HepG2 (cell line): ENCODE measurements around the gene ZNF446. TPM values are rescaled to one million over a fixed set of nuclear protein-coding genes. Genes with fewer than 3 reads are reported as not detected.
A peak's percentile ranks its signal among the peaks of the same experiment; 100 is the strongest.

Experiments used
- HMGXB3 ChIP-seq: sonication (generic); formaldehyde crosslinking; IDR thresholded peaks from 2 replicates; pipeline ENCODE4 v1.4.0; 2020; ENCODE audit warnings: missing genetic modification reagents, borderline replicate concordance
- JUN ChIP-seq: sonication (generic); formaldehyde crosslinking; IDR thresholded peaks from 2 replicates; pipeline ENCODE4 v1.4.0; 2020; ENCODE audit warnings: mild to moderate bottlenecking, missing genetic modification reagents
- KLF16 ChIP-seq, 2 experiments: sonication (generic) in 1 of 2; formaldehyde crosslinking in 1 of 2; IDR thresholded peaks; 2 replicates each; pipeline versions ENCODE4 v1.6.1 to v1.8.0; 2016 to 2023; ENCODE audit warnings: missing genetic modification reagents in 2 of 2, missing compliant biosample characterization in 1 of 2
- KMT2B ChIP-seq: IDR thresholded peaks from 2 replicates; pipeline ENCODE4 v1.6.1; 2016; ENCODE audit warnings: missing genetic modification reagents, missing compliant biosample characterization
- MEIS2 ChIP-seq: sonication (generic); formaldehyde crosslinking; IDR thresholded peaks from 2 replicates; pipeline ENCODE4 v1.9.0; 2021; ENCODE audit warnings: mild to moderate bottlenecking, missing genetic modification reagents
- MIXL1 ChIP-seq: IDR thresholded peaks from 2 replicates; pipeline ENCODE4 v1.6.1; 2016
- NFKBIZ ChIP-seq: IDR thresholded peaks from 2 replicates; pipeline ENCODE4 v1.6.1; 2018; ENCODE audit warnings: missing genetic modification reagents, missing compliant biosample characterization
- RCOR2 ChIP-seq: IDR thresholded peaks from 2 replicates; pipeline ENCODE4 v1.6.1; 2016; ENCODE audit warnings: missing biosample characterization, missing genetic modification reagents
- RORA ChIP-seq: sonication (generic); formaldehyde crosslinking; IDR thresholded peaks from 2 replicates; pipeline ENCODE4 v1.5.0; 2020; ENCODE audit warnings: mild to moderate bottlenecking, missing genetic modification reagents, moderate library complexity
- SPEN ChIP-seq: sonication (generic); formaldehyde crosslinking; IDR thresholded peaks from 2 replicates; pipeline ENCODE4 v1.5.1; 2020; ENCODE audit warnings: low read depth, mild to moderate bottlenecking, missing genetic modification reagents
- SRF ChIP-seq: IDR thresholded peaks from 2 replicates; pipeline ENCODE4 v1.6.1; 2011; ENCODE audit warnings: mild to moderate bottlenecking, low read depth, low read length, moderate library complexity
- TMF1 ChIP-seq: sonication (generic); formaldehyde crosslinking; IDR thresholded peaks from 2 replicates; pipeline ENCODE4 v1.8.1; 2022; ENCODE audit warnings: low read depth, missing genetic modification reagents
- U2AF2 ChIP-seq: fragments of 200-400 bp; formaldehyde crosslinking; IDR thresholded peaks from 2 replicates; pipeline ENCODE4 v1.6.1; 2017; ENCODE audit warnings: low read depth, mild to moderate bottlenecking, low read length
- ZNF337 ChIP-seq: sonication (generic); formaldehyde crosslinking; IDR thresholded peaks from 2 replicates; pipeline ENCODE4 v1.5.1; 2020; ENCODE audit warnings: missing genetic modification reagents, low read depth, mild to moderate bottlenecking, borderline replicate concordance
- ZNF34 ChIP-seq: sonication (generic); formaldehyde crosslinking; IDR thresholded peaks from 2 replicates; pipeline ENCODE4 v1.4.0; 2020; ENCODE audit warnings: mild to moderate bottlenecking, missing genetic modification reagents, borderline replicate concordance
- ZNF7 ChIP-seq: IDR thresholded peaks from 2 replicates; pipeline ENCODE4 v1.6.1; 2016; ENCODE audit warnings: missing biosample characterization, missing genetic modification reagents
- ZNF749 ChIP-seq: sonication (generic); formaldehyde crosslinking; IDR thresholded peaks from 2 replicates; pipeline ENCODE4 v1.8.0; 2022; ENCODE audit warnings: mild to moderate bottlenecking, missing genetic modification reagents, moderate library complexity, borderline replicate concordance
- ZNF784 ChIP-seq: sonication (generic); formaldehyde crosslinking; IDR thresholded peaks from 2 replicates; pipeline ENCODE4 v1.5.1; 2020; ENCODE audit warnings: missing genetic modification reagents, mild to moderate bottlenecking, borderline replicate concordance
- ZSCAN22 ChIP-seq: sonication (generic); formaldehyde crosslinking; IDR thresholded peaks from 2 replicates; pipeline ENCODE4 v1.4.0; 2020; ENCODE audit warnings: mild to moderate bottlenecking, missing genetic modification reagents
- polyA plus RNA-seq, 8 experiments: library from polyadenylated mRNA; depleted of rRNA in 3 of 8; stranded (reverse) in 7 of 8; unstranded in 1 of 8; fragments of >200 nt; fragmentation: Illumina TruSeq in 4 of 8; extraction: Trizol in 4 of 8; gene quantifications; 2 replicates each; pipeline versions ENCODE4 v1.2.1 to v1.2.3, GENCODE V29; 2011 to 2016; ENCODE audit warnings: low read depth in 4 of 8, missing spikeins in 1 of 8, mixed read lengths in 1 of 8; ENCODE audit not compliant: insufficient read depth in 1 of 8
- total RNA-seq, 5 experiments: library from RNA; depleted of rRNA; stranded (reverse); fragments of >200 nt; fragmentation: Illumina TruSeq; extraction: Trizol; gene quantifications; 2 replicates each; pipeline ENCODE4 v1.2.3, GENCODE V29; 2016; ENCODE audit warnings: low read depth in 1 of 5

ZNF446 gene
- total and polyA plus RNA-seq, 2 of the 13 experiments (the other 11 are each of a cell fraction or from before 2014, with no cell fraction given): 3.0 to 3.6 TPM

GRCh38 chr19:58511353-58512208 lies 35.4 kb downstream of the ZNF446 start, which contains the start of gene SLC27A5 (continued):
- TF ChIP-seq SPEN (CRISPR knock-in tag): peak; percentile 49; the same call in 1 of the 2 replicates
- peak; percentile 51; the same call in 1 of the 2 replicates for TF ChIP-seq RCOR2 (CRISPR knock-in tag)
- no peak; the same call in 1 of the 2 replicates for TF ChIP-seq MIXL1 (CRISPR knock-in tag)
- no peak for TF ChIP-seq ZNF7 (CRISPR knock-in tag)
- peak; percentile 47; the same call in 1 of the 2 replicates for TF ChIP-seq ZNF749 (CRISPR knock-in tag)
- no peak for TF ChIP-seq NFKBIZ (CRISPR knock-in tag)
- no peak for TF ChIP-seq RORA (CRISPR knock-in tag)
- no peak for TF ChIP-seq U2AF2
- no peak for TF ChIP-seq HMGXB3 (CRISPR knock-in tag)
- no peak for TF ChIP-seq ZNF337 (CRISPR knock-in tag)
- no peak for TF ChIP-seq ZSCAN22 (CRISPR knock-in tag)
- TF ChIP-seq JUN (CRISPR knock-in tag): 0 out of 2 replicates have a peak, but pooled peaks have one; percentile 62
- TF ChIP-seq MEIS2 (CRISPR knock-in tag): peak; percentile 84; the same call in 1 of the 2 replicates
- TF ChIP-seq KMT2B (CRISPR knock-in tag): no peak
- no peak for TF ChIP-seq KLF16 (CRISPR knock-in tag; IDR thresholded peaks at IDR 0.05)
- TF ChIP-seq ZNF784 (CRISPR knock-in tag): peak; percentile 79
- TF ChIP-seq ZNF34: 0 out of 2 replicates have a peak, but pooled peaks have one; percentile 59
- no peak for TF ChIP-seq SRF
- no peak for TF ChIP-seq TMF1 (CRISPR knock-in tag)
